Trophoblast cell (in vitro differentiated cells and primary cell): ENCODE results near the gene TDRD6.

Experiments
- DNase-seq, 2 donors: peaks; one replicate each; pipeline ENCODE4 v3.0.0-alpha.2; 2016
- H2AFZ ChIP-seq: 2 replicates; pipeline ENCODE4 v1.6.1; 2013; ENCODE audit warnings: low read length, moderate library complexity, mild to moderate bottlenecking; ENCODE audit not compliant: insufficient read depth, poor library complexity
- H2AK5ac ChIP-seq: 2 replicates; pipeline ENCODE4 v1.6.1; 2013; ENCODE audit warnings: mild to moderate bottlenecking, low read length
- H2BK120ac ChIP-seq: 2 replicates; pipeline ENCODE4 v1.6.1; 2013; ENCODE audit warnings: low read length, mild to moderate bottlenecking, moderate library complexity; ENCODE audit not compliant: insufficient read depth, poor library complexity
- H2BK12ac ChIP-seq: 2 replicates; pipeline ENCODE4 v1.6.1; 2013; ENCODE audit warnings: mild to moderate bottlenecking, low read length, moderate library complexity
- H2BK5ac ChIP-seq: 2 replicates; pipeline ENCODE4 v1.6.1; 2013; ENCODE audit warnings: low read length, low read depth, moderate library complexity, mild to moderate bottlenecking; ENCODE audit not compliant: poor library complexity
- H3K14ac ChIP-seq: 2 replicates; pipeline ENCODE4 v1.6.1; 2013; ENCODE audit warnings: mild to moderate bottlenecking, low read length
- H3K18ac ChIP-seq: 2 replicates; pipeline ENCODE4 v1.6.1; 2013; ENCODE audit warnings: mild to moderate bottlenecking, low read length
- H3K23ac ChIP-seq: 2 replicates; pipeline ENCODE4 v1.6.1; 2013; ENCODE audit warnings: low read length
- H3K27ac ChIP-seq: 2 replicates; pipeline ENCODE4 v1.5.1; 2013; ENCODE audit warnings: low read depth, mild to moderate bottlenecking, inconsistent platforms, low read length, moderate library complexity
- H3K27me3 ChIP-seq: 2 replicates; pipeline ENCODE4 v1.6.1; 2013; ENCODE audit warnings: inconsistent platforms, mild to moderate bottlenecking, low read length, moderate library complexity; ENCODE audit not compliant: insufficient read depth
- H3K36me3 ChIP-seq, 2 experiments: 1 replicate in 1 of 2; 2 replicates in 1 of 2; pipeline ENCODE4 v1.6.1; 2013; ENCODE audit warnings: low read length in 2 of 2, mild to moderate bottlenecking in 2 of 2, moderate library complexity in 1 of 2; ENCODE audit not compliant: insufficient read depth in 2 of 2, control insufficient read depth in 1 of 2
- H3K4ac ChIP-seq: 2 replicates; pipeline ENCODE4 v1.6.1; 2013; ENCODE audit warnings: low read depth, mild to moderate bottlenecking, low read length, moderate library complexity
- H3K4me1 ChIP-seq, 2 experiments: 1 replicate in 1 of 2; 2 replicates in 1 of 2; pipeline ENCODE4 v1.6.1; 2013; ENCODE audit warnings: low read length in 2 of 2, mild to moderate bottlenecking in 2 of 2, moderate library complexity in 1 of 2; ENCODE audit not compliant: insufficient read depth in 2 of 2, control insufficient read depth in 1 of 2
- H3K4me2 ChIP-seq: 2 replicates; pipeline ENCODE4 v1.6.1; 2013; ENCODE audit warnings: inconsistent platforms, mild to moderate bottlenecking, low read length, moderate library complexity
- H3K4me3 ChIP-seq: 2 replicates; pipeline ENCODE4 v1.5.1; 2013; ENCODE audit warnings: mild to moderate bottlenecking, low read depth, low read length, inconsistent platforms
- H3K79me1 ChIP-seq: one replicate; pipeline ENCODE4 v1.6.1; 2013; ENCODE audit warnings: low read length
- H3K79me2 ChIP-seq: 2 replicates; pipeline ENCODE4 v1.6.1; 2013; ENCODE audit warnings: low read length, mild to moderate bottlenecking; ENCODE audit not compliant: control insufficient read depth, insufficient read depth, poor library complexity
- H3K9ac ChIP-seq: 2 replicates; pipeline ENCODE4 v1.6.1; 2013; ENCODE audit warnings: mild to moderate bottlenecking, low read length
- H3K9me3 ChIP-seq: 2 replicates; pipeline ENCODE4 v1.6.1; 2013; ENCODE audit warnings: low read depth, mild to moderate bottlenecking, control low read depth, inconsistent platforms, low read length; ENCODE audit not compliant: insufficient read depth
- H4K12ac ChIP-seq: 2 replicates; pipeline ENCODE4 v1.6.1; 2013; ENCODE audit warnings: low read depth, mild to moderate bottlenecking, low read length, moderate library complexity
- H4K8ac ChIP-seq: 2 replicates; pipeline ENCODE4 v1.6.1; 2013; ENCODE audit warnings: low read depth, mild to moderate bottlenecking, low read length, moderate library complexity
- H4K91ac ChIP-seq: one replicate; pipeline ENCODE4 v1.6.1; 2013; ENCODE audit warnings: low read depth, mild to moderate bottlenecking, low read length, moderate library complexity
- WGBS: extraction: QIAGEN DNeasy Blood & Tissue Kit; methylation state at CpG from one replicate; pipeline ENCODE4 v1.1.7; 2013; ENCODE audit warnings: missing lambda C conversion rate; ENCODE audit not compliant: insufficient read length, insufficient coverage; ENCODE audit errors: extremely low coverage; 5-methylcytosine and 5-hydroxymethylcytosine counted together

The TDRD6 gene

DNA sequence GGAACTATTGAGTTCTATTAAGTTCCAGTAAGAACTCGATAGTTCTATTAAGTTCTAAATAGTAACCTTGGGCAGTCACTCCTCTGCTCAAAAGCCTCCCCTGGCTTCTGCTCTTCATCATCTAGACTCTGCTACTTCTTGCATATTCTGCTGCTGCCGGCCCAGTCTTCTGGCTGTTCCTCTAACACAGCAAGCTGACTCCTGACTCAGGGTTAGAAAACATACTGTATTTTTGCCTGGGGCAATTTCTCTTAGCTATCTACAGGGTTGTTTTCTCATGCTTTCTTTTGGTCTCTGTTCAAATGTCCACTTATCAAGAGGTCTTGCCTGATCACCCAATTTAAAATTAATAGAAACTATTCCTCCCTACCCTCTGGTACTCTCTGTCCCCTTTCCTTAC, 20.3 kb upstream of the TDRD6 start:
- Histone ChIP-seq H3K79me2 (no peaks in the 10 kb centered on the region), H3K4ac (no peak overlapping the region), H4K91ac (no peak overlapping the region), H3K27ac (no peak overlapping the region), H3K27me3 (no peaks in the 10 kb centered on the region), H3K14ac (no peak overlapping the region), H3K4me3 (no peak overlapping the region), H3K9me3 (no peaks in the 10 kb centered on the region), H4K12ac (no peak overlapping the region), H3K4me1 (no peaks in the 10 kb centered on the region), H2AK5ac (no peak overlapping the region), H3K79me1 (no peaks in the 10 kb centered on the region), H2BK120ac (no peak overlapping the region), H3K4me2 (no peak overlapping the region), H3K9ac (no peak overlapping the region), H4K8ac (no peak overlapping the region), H3K23ac (no peak overlapping the region), H3K18ac (no peak overlapping the region), H2BK12ac (no peak overlapping the region), H3K36me3 (no peaks in the 10 kb centered on the region), H2AFZ (no peak overlapping the region), H2BK5ac (no peak overlapping the region)
- DNase-seq = peak in 1 of 2 donors; percentile 58
- WGBS = no CpG with 5 or more reads among the region's 2 CpGs

DNA sequence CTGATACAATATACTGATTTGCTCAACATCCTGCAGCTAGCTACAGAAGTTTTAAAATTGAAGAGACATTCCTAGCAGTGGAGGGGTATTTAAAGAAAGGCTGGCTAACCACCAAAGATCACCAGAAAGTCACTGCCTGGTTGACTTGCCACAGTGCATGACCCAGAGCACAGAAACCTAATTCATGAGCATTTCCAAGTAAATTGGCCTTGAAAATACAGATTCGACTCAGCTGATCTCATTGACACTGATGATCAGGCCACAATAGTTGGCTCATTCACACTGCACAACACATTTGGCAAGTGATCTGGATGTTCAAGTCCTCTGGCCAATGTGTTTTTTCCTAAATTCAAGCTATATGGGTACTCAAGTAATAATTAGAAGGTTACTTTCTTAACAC, 13.3 kb upstream of the TDRD6 start:
- H3K23ac ChIP-seq = no peak overlapping the region
- H3K14ac ChIP-seq = no peak overlapping the region
- H4K8ac ChIP-seq = no peak overlapping the region
- H3K27me3 ChIP-seq = no peaks in the 10 kb centered on the region
- H3K27ac ChIP-seq = no peak overlapping the region
- no peak overlapping the region for H2BK120ac ChIP-seq
- no peak overlapping the region for H2AK5ac ChIP-seq
- H3K4ac ChIP-seq = no peak overlapping the region
- H2BK5ac ChIP-seq = no peak overlapping the region
- H3K4me3 ChIP-seq = no peak overlapping the region
- no peaks in the 10 kb centered on the region for H3K79me2 ChIP-seq
- H3K4me1 ChIP-seq = no peaks in the 10 kb centered on the region
- no CpG with 5 or more reads among the region's 1 CpG for WGBS
- H3K9ac ChIP-seq = no peak overlapping the region
- H4K91ac ChIP-seq = no peak overlapping the region
- H3K4me2 ChIP-seq = no peak overlapping the region
- H3K36me3 ChIP-seq = no peaks in the 10 kb centered on the region
- no peaks in the 10 kb centered on the region for H3K79me1 ChIP-seq
- H2AFZ ChIP-seq = no peak overlapping the region
- H3K9me3 ChIP-seq = no peaks in the 10 kb centered on the region
- H2BK12ac ChIP-seq = no peak overlapping the region
- DNase-seq = no peak
- no peak overlapping the region for H4K12ac ChIP-seq
- no peak overlapping the region for H3K18ac ChIP-seq

DNA sequence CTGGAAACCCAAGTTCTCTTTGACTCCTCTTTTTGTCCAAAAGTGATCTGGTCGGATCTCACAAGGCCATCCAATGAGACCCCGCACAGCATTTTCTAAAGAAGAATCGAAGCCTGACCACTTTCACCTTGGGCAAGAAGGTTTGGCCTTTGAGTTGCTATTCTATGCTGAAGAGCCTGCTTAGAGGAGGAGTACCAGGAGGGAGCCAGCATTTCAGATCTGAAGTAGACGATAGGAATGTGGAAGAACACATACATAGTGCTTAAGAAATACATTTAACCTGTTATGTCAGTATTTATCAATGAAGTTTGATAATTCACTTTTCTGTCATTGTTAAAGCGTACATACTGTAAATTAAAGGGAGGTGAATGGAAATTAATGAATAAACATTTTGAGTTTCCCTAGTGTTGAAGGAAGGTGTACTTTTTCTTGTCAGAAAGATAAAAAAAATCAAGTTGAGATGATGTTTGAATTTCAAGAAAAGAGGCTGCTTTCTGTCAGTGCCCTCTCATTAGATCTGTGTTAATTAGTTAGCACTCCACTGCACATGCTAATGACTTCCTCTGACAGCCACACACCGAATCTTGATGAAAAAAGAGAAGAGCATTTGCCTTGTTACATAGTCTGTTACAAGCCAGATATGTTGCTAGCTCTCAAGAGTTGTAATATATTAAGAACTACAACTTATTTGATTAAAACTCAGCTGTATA, 10.9 kb upstream of the TDRD6 start:
- no peak overlapping the region for H3K4ac ChIP-seq
- no peak overlapping the region for H3K9ac ChIP-seq
- no peak overlapping the region for H3K18ac ChIP-seq
- H3K9me3 ChIP-seq = no peaks in the 10 kb centered on the region
- no peak overlapping the region for H2BK120ac ChIP-seq
- H4K12ac ChIP-seq = no peak overlapping the region
- no peak overlapping the region for H4K8ac ChIP-seq
- DNase-seq = peak; percentile 46 to 72
- no CpG with 5 or more reads among the region's 6 CpGs for WGBS
- no peak overlapping the region for H3K4me2 ChIP-seq
- H2AFZ ChIP-seq = no peak overlapping the region
- no peak overlapping the region for H3K23ac ChIP-seq
- H3K36me3 ChIP-seq = no peaks in the 10 kb centered on the region
- no peak overlapping the region for H2BK12ac ChIP-seq
- H3K4me3 ChIP-seq = no peak overlapping the region
- H4K91ac ChIP-seq = no peak overlapping the region
- H2AK5ac ChIP-seq = no peak overlapping the region
- no peaks in the 10 kb centered on the region for H3K79me1 ChIP-seq
- no peak overlapping the region for H2BK5ac ChIP-seq
- no peak overlapping the region for H3K14ac ChIP-seq
- no peaks in the 10 kb centered on the region for H3K4me1 ChIP-seq
- H3K27me3 ChIP-seq = no peaks in the 10 kb centered on the region
- H3K27ac ChIP-seq = no peak overlapping the region
- H3K79me2 ChIP-seq = no peaks in the 10 kb centered on the region

DNA sequence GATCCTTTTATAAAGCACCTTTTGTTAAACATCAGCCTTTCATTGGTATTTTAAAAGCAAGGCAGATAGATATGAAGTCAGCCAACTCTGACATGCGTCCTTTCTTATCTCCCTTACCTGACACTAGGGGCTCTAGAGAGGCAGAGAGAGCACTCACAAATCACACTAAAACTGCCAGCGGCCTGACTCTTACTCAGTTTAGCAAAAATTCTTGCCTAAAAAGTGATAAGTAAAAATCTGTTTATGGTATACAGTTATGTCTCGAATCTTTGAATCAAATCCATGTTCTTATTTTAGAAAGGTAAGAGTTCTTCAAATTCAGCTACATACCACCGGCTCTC, 10.4 kb upstream of the TDRD6 start:
- Histone ChIP-seq H3K9me3 (no peaks in the 10 kb centered on the region), H2BK5ac (no peak overlapping the region), H3K23ac (no peak overlapping the region), H2BK120ac (no peak overlapping the region), H3K27me3 (no peaks in the 10 kb centered on the region), H4K8ac (no peak overlapping the region), H4K12ac (no peak overlapping the region), H3K4ac (no peak overlapping the region), H3K27ac (no peak overlapping the region), H3K4me1 (no peaks in the 10 kb centered on the region), H3K79me1 (no peaks in the 10 kb centered on the region), H4K91ac (no peak overlapping the region), H2BK12ac (no peak overlapping the region), H3K4me3 (no peak overlapping the region), H2AK5ac (no peak overlapping the region), H3K79me2 (no peaks in the 10 kb centered on the region), H3K9ac (no peak overlapping the region), H3K14ac (no peak overlapping the region), H3K36me3 (no peaks in the 10 kb centered on the region), H3K18ac (no peak overlapping the region), H3K4me2 (no peak overlapping the region), H2AFZ (no peak overlapping the region)
- no CpG with 5 or more reads among the region's 4 CpGs for WGBS
- peak in 1 of 2 donors; percentile 50 for DNase-seq
